GM12878 (cell line): Measurements from ENCODE around the gene WSCD2. TPM values are rescaled to one million over a fixed set of nuclear protein-coding genes. Genes with fewer than 3 reads are reported as not detected.

Experiments
- ATAC-seq: fragments of 200-7000 bp; cut with Tn5 transposase; 3 replicates; pipeline ENCODE4 v1.9.1; 2020; ENCODE audit warnings: mild to moderate bottlenecking, moderate library complexity
- BruUV-seq: library from RNA; stranded (reverse); fragments of 400-500 nt; replicated peaks from 2 replicates; lab custom pipeline; 2021; lab: Mats Ljungman, UMichigan
- CTCF ChIA-PET: fragments of 300-600 bp; sonication (Branson Sonifier 250); formaldehyde crosslinking; extraction: SDS; loops from one replicate; lab custom pipeline; 2021; ENCODE audit warnings: inconsistent platforms; lab: Yijun Ruan, JAX
- POLR2A ChIA-PET: fragments of 350-600 bp; formaldehyde crosslinking; extraction: SDS; loops from one replicate; lab custom pipeline; 2021; ENCODE audit warnings: inconsistent platforms; lab: Charles Lee
- RAD21 ChIA-PET: fragments of 300-600 bp; sonication (Branson Sonifier 250); formaldehyde crosslinking; loops from one replicate; lab custom pipeline; 2023; ENCODE audit warnings: antibody characterized with exemption; ENCODE audit not compliant: unreplicated experiment; lab: Charles Lee
- SMC1A ChIA-PET: fragments of 300-600 bp; sonication (Branson Sonifier 250); formaldehyde crosslinking; loops from one replicate; lab custom pipeline; 2023; ENCODE audit not compliant: unreplicated experiment, uncharacterized antibody; lab: Charles Lee
- DNase-seq: peaks from one replicate; pipeline ENCODE4 v3.0.0-alpha.2; 2011; ENCODE audit warnings: low read depth, low spot score
- FAIRE-seq: peaks from 3 replicates; lab custom pipeline; 2011; peaks lifted over from hg19 to GRCh38; lab: Jason Lieb, UNC
- H2AFZ ChIP-seq: 2 replicates; pipeline ENCODE4 v1.6.0; 2011; ENCODE audit warnings: low read depth, low read length, control low read depth; ENCODE audit not compliant: control insufficient read depth
- H3K27ac ChIP-seq: 2 replicates; pipeline ENCODE4 v1.5.1; 2011; ENCODE audit warnings: control low read depth; ENCODE audit not compliant: control insufficient read depth, insufficient read depth
- H3K27me3 ChIP-seq, 2 experiments: replicated peaks in 1 of 2; 2 replicates each; pipeline versions ENCODE4 v1.6.0 to v1.6.1; 2011; ENCODE audit warnings: low read length in 1 of 2; ENCODE audit not compliant: control insufficient read depth in 2 of 2, insufficient read depth in 2 of 2
- H3K36me3 ChIP-seq, 2 experiments: 2 replicates each; pipeline ENCODE4 v1.5.1; 2011; ENCODE audit warnings: low read length in 1 of 2; ENCODE audit not compliant: control insufficient read depth in 2 of 2, insufficient read depth in 2 of 2
- H3K4me1 ChIP-seq: 2 replicates; pipeline ENCODE4 v1.6.1; 2011; ENCODE audit warnings: mild to moderate bottlenecking, low read length, moderate library complexity, mixed read lengths; ENCODE audit not compliant: control insufficient read depth, insufficient read depth
- H3K4me2 ChIP-seq: 2 replicates; pipeline ENCODE4 v1.6.0; 2011; ENCODE audit warnings: control low read depth; ENCODE audit not compliant: control insufficient read depth, insufficient read depth
- H3K4me3 ChIP-seq: fragments of 200-600 bp; sonication (generic); 2 replicates; pipeline ENCODE4 v1.5.1; 2016
- H3K79me2 ChIP-seq: 2 replicates; pipeline ENCODE4 v1.6.0; 2011; ENCODE audit warnings: low read length; ENCODE audit not compliant: control insufficient read depth, insufficient read depth
- H3K9ac ChIP-seq: 2 replicates; pipeline ENCODE4 v1.8.0; 2011; ENCODE audit warnings: low read length, control low read depth, mixed read lengths; ENCODE audit not compliant: control insufficient read depth, insufficient read depth
- H3K9me3 ChIP-seq: replicated peaks from 3 replicates; pipeline ENCODE4 v1.5.1; 2011; ENCODE audit warnings: mild to moderate bottlenecking, low read length; ENCODE audit not compliant: control insufficient read depth, insufficient read depth
- H4K20me1 ChIP-seq: 2 replicates; pipeline ENCODE4 v1.6.0; 2011; ENCODE audit not compliant: control insufficient read depth, insufficient read depth
- BRCA1 ChIP-seq: IDR thresholded peaks from 2 replicates; pipeline ENCODE4 v1.6.1; 2011; ENCODE audit warnings: low read depth, low read length, improper control_type of control experiment
- CHD1 ChIP-seq: IDR thresholded peaks from 2 replicates; pipeline ENCODE4 v1.6.1; 2012; ENCODE audit warnings: low read depth, low read length, improper control_type of control experiment
- EP300 ChIP-seq, 2 experiments: fragments of 150-350 bp in 1 of 2; IDR thresholded peaks; 2 replicates each; pipeline ENCODE4 v1.6.1; 2011 to 2012; ENCODE audit warnings: low read depth in 2 of 2, low read length in 2 of 2, borderline replicate concordance in 1 of 2, improper control_type of control experiment in 1 of 2, inconsistent platforms in 1 of 2; ENCODE audit not compliant: control insufficient read depth in 1 of 2
- JUNB ChIP-seq: IDR thresholded peaks from 2 replicates; pipeline ENCODE4 v1.6.1; 2016; ENCODE audit warnings: antibody characterized with exemption, mild to moderate bottlenecking
- MXI1 ChIP-seq: fragments of 150-350 bp; IDR thresholded peaks from 2 replicates; pipeline ENCODE4 v1.6.1; 2011; ENCODE audit warnings: low read depth, mild to moderate bottlenecking, inconsistent platforms, low read length, improper control_type of control experiment
- NFIC ChIP-seq: IDR thresholded peaks from 2 replicates; pipeline ENCODE4 v1.6.1; 2012; ENCODE audit warnings: low read depth, mild to moderate bottlenecking, inconsistent platforms, low read length, moderate library complexity
- NFYA ChIP-seq: IDR thresholded peaks from 2 replicates; pipeline ENCODE4 v1.6.1; 2011; ENCODE audit warnings: low read depth, mild to moderate bottlenecking, low read length, improper control_type of control experiment, borderline replicate concordance
- SREBF2 ChIP-seq: IDR thresholded peaks from 2 replicates; pipeline ENCODE4 v1.6.1; 2012; ENCODE audit warnings: mild to moderate bottlenecking, low read length
- TBL1XR1 ChIP-seq: IDR thresholded peaks from 2 replicates; pipeline ENCODE4 v1.6.1; 2012; ENCODE audit warnings: low read depth, low read length, improper control_type of control experiment
- WGBS: methylation state at CpG from one replicate; pipeline ENCODE4 v1.1.6; 2016; ENCODE audit warnings: low lambda C conversion rate; ENCODE audit not compliant: insufficient replicate concordance, insufficient coverage; ENCODE audit errors: missing lambda C conversion rate; 5-methylcytosine and 5-hydroxymethylcytosine counted together
- in situ Hi-C: fragments of 300-500 bp; cut with MboI; formaldehyde crosslinking; loops from 9 replicates; pipeline ENCODE4 v1.14.3; 2018; ENCODE audit warnings: mixed read lengths
- intact Hi-C: fragments of 100-400 bp; cut with micrococcal nuclease; formaldehyde crosslinking; loops from one replicate; pipeline ENCODE4 v1.14.2; 2022; ENCODE audit not compliant: unreplicated experiment
- polyA plus RNA-seq, 11 experiments: library from polyadenylated mRNA; depleted of rRNA in 4 of 11; unstranded in 6 of 11; stranded (reverse) in 5 of 11; fragments of >200 nt; fragmentation: Nextera tagmentation in 4 of 11; fragmentation: Illumina TruSeq in 1 of 11; extraction: Ambion mirVana in 4 of 11; extraction: Trizol in 1 of 11; gene quantifications; 1 replicate in 1 of 11; 2 replicates in 10 of 11; pipeline versions ENCODE4 v1.2.1 to v1.2.3, GENCODE V29; 2011 to 2016; ENCODE audit warnings: inconsistent platforms in 2 of 11, missing spikeins in 2 of 11, low read depth in 1 of 11
- total RNA-seq, 4 experiments: library from RNA; depleted of rRNA in 3 of 4; stranded (reverse); fragments of >200 nt in 3 of 4; fragmentation: Illumina TruSeq in 1 of 4; extraction: Trizol in 1 of 4; gene quantifications; 2 replicates each; pipeline versions ENCODE4 v1.2.1 to v1.2.3, GENCODE V29; 2013 to 2021
- TF ChIP-seq, protein P1 (sequence below): fragments of 450-650 bp; IDR thresholded peaks from 2 replicates; pipeline ENCODE4 v1.6.1; 2018; ENCODE audit warnings: borderline replicate concordance, mild to moderate bottlenecking; ENCODE audit not compliant: partially characterized antibody
- TF ChIP-seq, protein P2 (sequence below): fragments of 450-650 bp; IDR thresholded peaks from 2 replicates; pipeline ENCODE4 v1.6.1; 2017; ENCODE audit warnings: low read depth, mild to moderate bottlenecking, moderate library complexity
- TF ChIP-seq, protein P3 (sequence below): fragments of 450-650 bp; formaldehyde crosslinking; IDR thresholded peaks from 2 replicates; pipeline ENCODE4 v1.4.0; 2020; ENCODE audit warnings: mild to moderate bottlenecking, moderate library complexity

Gene WSCD2
- total and polyA plus RNA-seq, 10 of the 15 experiments (the other 5 are each of a cell fraction or from before 2014, with no cell fraction given), result 0.41 TPM; not detected in 9

DNA sequence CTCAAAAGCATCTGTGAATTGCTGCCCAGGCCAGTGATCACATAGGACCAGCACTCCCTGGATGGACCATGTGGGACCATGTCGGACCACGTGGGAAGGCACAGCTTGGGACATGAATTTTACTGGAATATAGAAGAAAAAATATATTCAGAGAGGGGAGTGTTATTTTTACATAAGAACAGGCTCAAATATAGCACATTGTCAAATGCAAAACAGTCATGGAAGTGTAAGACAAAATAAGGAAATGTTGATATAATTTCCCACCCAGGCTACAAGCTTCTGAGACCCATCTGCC, 141.7 kb downstream of the WSCD2 start:
- TF ChIP-seq SREBF2 (no peak), BRCA1 (no peak), CHD1 (no peak), EP300 (IDR thresholded peaks at IDR 0.05; ENCODE audit: borderline replicate concordance in 1 of 2, control insufficient read depth in 1 of 2, low read depth in 2 of 2, low read length in 2 of 2) (no peak), NFIC (no peak), MXI1 (no peak), NFYA (no peak), JUNB (no peak), TBL1XR1 (no peak)
- TF ChIP-seq, protein P1, sequence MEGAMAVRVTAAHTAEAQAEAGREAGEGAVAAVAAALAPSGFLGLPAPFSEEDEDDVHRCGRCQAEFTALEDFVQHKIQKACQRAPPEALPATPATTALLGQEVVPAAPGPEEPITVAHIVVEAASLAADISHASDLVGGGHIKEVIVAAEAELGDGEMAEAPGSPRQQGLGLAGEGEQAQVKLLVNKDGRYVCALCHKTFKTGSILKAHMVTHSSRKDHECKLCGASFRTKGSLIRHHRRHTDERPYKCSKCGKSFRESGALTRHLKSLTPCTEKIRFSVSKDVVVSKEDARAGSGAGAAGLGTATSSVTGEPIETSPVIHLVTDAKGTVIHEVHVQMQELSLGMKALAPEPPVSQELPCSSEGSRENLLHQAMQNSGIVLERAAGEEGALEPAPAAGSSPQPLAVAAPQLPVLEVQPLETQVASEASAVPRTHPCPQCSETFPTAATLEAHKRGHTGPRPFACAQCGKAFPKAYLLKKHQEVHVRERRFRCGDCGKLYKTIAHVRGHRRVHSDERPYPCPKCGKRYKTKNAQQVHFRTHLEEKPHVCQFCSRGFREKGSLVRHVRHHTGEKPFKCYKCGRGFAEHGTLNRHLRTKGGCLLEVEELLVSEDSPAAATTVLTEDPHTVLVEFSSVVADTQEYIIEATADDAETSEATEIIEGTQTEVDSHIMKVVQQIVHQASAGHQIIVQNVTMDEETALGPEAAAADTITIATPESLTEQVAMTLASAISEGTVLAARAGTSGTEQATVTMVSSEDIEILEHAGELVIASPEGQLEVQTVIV, result no peak
- TF ChIP-seq, protein P2, sequence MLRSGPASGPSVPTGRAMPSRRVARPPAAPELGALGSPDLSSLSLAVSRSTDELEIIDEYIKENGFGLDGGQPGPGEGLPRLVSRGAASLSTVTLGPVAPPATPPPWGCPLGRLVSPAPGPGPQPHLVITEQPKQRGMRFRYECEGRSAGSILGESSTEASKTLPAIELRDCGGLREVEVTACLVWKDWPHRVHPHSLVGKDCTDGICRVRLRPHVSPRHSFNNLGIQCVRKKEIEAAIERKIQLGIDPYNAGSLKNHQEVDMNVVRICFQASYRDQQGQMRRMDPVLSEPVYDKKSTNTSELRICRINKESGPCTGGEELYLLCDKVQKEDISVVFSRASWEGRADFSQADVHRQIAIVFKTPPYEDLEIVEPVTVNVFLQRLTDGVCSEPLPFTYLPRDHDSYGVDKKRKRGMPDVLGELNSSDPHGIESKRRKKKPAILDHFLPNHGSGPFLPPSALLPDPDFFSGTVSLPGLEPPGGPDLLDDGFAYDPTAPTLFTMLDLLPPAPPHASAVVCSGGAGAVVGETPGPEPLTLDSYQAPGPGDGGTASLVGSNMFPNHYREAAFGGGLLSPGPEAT, result no peak
- TF ChIP-seq, protein P3, sequence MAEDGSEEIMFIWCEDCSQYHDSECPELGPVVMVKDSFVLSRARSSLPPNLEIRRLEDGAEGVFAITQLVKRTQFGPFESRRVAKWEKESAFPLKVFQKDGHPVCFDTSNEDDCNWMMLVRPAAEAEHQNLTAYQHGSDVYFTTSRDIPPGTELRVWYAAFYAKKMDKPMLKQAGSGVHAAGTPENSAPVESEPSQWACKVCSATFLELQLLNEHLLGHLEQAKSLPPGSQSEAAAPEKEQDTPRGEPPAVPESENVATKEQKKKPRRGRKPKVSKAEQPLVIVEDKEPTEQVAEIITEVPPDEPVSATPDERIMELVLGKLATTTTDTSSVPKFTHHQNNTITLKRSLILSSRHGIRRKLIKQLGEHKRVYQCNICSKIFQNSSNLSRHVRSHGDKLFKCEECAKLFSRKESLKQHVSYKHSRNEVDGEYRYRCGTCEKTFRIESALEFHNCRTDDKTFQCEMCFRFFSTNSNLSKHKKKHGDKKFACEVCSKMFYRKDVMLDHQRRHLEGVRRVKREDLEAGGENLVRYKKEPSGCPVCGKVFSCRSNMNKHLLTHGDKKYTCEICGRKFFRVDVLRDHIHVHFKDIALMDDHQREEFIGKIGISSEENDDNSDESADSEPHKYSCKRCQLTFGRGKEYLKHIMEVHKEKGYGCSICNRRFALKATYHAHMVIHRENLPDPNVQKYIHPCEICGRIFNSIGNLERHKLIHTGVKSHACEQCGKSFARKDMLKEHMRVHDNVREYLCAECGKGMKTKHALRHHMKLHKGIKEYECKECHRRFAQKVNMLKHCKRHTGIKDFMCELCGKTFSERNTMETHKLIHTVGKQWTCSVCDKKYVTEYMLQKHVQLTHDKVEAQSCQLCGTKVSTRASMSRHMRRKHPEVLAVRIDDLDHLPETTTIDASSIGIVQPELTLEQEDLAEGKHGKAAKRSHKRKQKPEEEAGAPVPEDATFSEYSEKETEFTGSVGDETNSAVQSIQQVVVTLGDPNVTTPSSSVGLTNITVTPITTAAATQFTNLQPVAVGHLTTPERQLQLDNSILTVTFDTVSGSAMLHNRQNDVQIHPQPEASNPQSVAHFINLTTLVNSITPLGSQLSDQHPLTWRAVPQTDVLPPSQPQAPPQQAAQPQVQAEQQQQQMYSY (CRISPR knock-in tag), result no peak
- ATAC-seq, result no peak
- no peak overlapping the region for H2AFZ ChIP-seq
- BruUV-seq, result no TSS peak
- in situ Hi-C loops (no loop called here), intact Hi-C loops (no loop called here)
- H3K4me1 ChIP-seq, result peaks cover 5% of the 10 kb centered on the region; the same call in 1 of the 2 replicates
- H3K4me3 ChIP-seq, result no peak overlapping the region
- no peaks in the 10 kb centered on the region for H3K79me2 ChIP-seq
- H3K4me2 ChIP-seq, result no peak overlapping the region
- SMC1A ChIA-PET, result interaction anchor here (0.7 to 2.0 kb wide), 2 partner anchors 18 to 66 kb away, joined by 3 to 5 read pairs; no protein-coding TSS in a partner anchor
- no peaks in the 10 kb centered on the region for H4K20me1 ChIP-seq
- no peak overlapping the region for H3K9ac ChIP-seq
- peaks cover 0 to 4% of the 10 kb centered on the region in 2 experiments; a peak in 1 of 4 replicates for H3K27me3 ChIP-seq
- H3K36me3 ChIP-seq, result no peaks in the 10 kb centered on the region
- H3K9me3 ChIP-seq, result no peaks in the 10 kb centered on the region; the same call in 2 of the 3 replicates
- whole genome bisulfite sequencing, result 21% methylated on average over 2 of the region's 2 CpGs
- FAIRE-seq, result no peak
- H3K27ac ChIP-seq, result no peak overlapping the region
- POLR2A ChIA-PET, result no interaction called here
- RAD21 ChIA-PET, result interaction anchor here (1.2 kb wide), 1 partner anchor 50 kb away, joined by 3 read pairs; no protein-coding TSS in a partner anchor
- no peak for DNase-seq
- CTCF ChIA-PET, result no interaction called here
